OCI-LY3 (cell line): ENCODE measurements around the gene OPTN.

ENCODE experiments used
- EZH2phosphoT487 ChIP-seq: fragments of 200-600 bp; shearing (Covaris generic); IDR thresholded peaks from 2 replicates; pipeline ENCODE4 v1.6.1; 2018; ENCODE audit warnings: antibody characterized with exemption, mixed run types, low read depth
- TF ChIP-seq, protein P1 (sequence below): fragments of 200-600, 300-600 bp; sonication (generic); IDR thresholded peaks from 2 replicates; pipeline ENCODE4 v1.5.1; 2014; ENCODE audit warnings: antibody characterized with exemption, low read length, low read depth

DNA sequence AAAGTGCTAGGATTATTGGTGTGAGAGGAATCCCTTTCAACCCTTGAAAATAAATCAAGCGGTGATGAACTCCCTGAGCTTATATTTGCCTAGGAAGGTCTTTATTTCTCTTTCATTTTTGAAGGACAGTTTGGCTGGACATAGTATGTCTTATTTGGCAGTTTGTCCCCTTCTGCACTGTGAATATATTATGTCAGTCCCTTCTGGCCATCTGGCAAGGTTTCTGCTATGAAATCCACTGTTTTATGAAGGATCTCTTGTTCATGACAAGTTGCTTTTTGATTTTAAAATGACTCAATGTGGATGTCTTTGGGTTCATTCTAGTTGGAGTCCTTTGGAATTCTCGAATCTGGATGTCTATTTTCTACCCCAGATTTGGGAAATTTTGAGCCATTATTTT is 39.7 kb downstream of the OPTN start:
- TF ChIP-seq, protein P1, sequence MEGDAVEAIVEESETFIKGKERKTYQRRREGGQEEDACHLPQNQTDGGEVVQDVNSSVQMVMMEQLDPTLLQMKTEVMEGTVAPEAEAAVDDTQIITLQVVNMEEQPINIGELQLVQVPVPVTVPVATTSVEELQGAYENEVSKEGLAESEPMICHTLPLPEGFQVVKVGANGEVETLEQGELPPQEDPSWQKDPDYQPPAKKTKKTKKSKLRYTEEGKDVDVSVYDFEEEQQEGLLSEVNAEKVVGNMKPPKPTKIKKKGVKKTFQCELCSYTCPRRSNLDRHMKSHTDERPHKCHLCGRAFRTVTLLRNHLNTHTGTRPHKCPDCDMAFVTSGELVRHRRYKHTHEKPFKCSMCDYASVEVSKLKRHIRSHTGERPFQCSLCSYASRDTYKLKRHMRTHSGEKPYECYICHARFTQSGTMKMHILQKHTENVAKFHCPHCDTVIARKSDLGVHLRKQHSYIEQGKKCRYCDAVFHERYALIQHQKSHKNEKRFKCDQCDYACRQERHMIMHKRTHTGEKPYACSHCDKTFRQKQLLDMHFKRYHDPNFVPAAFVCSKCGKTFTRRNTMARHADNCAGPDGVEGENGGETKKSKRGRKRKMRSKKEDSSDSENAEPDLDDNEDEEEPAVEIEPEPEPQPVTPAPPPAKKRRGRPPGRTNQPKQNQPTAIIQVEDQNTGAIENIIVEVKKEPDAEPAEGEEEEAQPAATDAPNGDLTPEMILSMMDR = no peak
- no peak for TF ChIP-seq EZH2phosphoT487
